Measurements from ENCODE around the gene AGK.

AGK gene

GRCh38 chr7:141551094-141551781, at the start of gene AGK:
Gene AGK (plus strand): TSS chr7:141551410. CDS start chr7:141555467, 4,057 bp downstream.
- Histone ChIP-seq H3K4me3 (ENCODE audit: low read length) (peak within 1 kb of the TSS; percentile 89), H3K36me3 (ENCODE audit: control insufficient read depth, insufficient read depth, low read length) (peaks cover 2% of the 10 kb centered on the region), H3K4me1 (ENCODE audit: control insufficient read depth, insufficient read depth, low read length) (peaks cover 7% of the 10 kb centered on the region), H3K27me3 (ENCODE audit: control insufficient read depth, insufficient read depth, low read length) (no peaks in the 10 kb centered on the region), H3K9ac (ENCODE audit: low read length) (peak within 1 kb of the TSS; percentile 65), H3K27ac (ENCODE audit: low read depth, low read length) (peak within 1 kb of the TSS; percentile 69)

GRCh38 chr7:141501451-141501850, 49.8 kb upstream of the AGK start:
- Histone ChIP-seq H3K27me3 (ENCODE audit: control insufficient read depth, insufficient read depth, low read length) (no peaks in the 10 kb centered on the region), H3K27ac (ENCODE audit: low read depth, low read length) (no peak overlapping the region), H3K4me1 (ENCODE audit: control insufficient read depth, insufficient read depth, low read length) (no peaks in the 10 kb centered on the region), H3K9ac (ENCODE audit: low read length) (no peak overlapping the region), H3K4me3 (ENCODE audit: low read length) (no peak overlapping the region), H3K36me3 (ENCODE audit: control insufficient read depth, insufficient read depth, low read length) (no peaks in the 10 kb centered on the region)

GRCh38 chr7:141511316-141511675, 39.9 kb upstream of the AGK start:
- Histone ChIP-seq H3K27ac (ENCODE audit: low read depth, low read length) (no peak overlapping the region), H3K27me3 (ENCODE audit: control insufficient read depth, insufficient read depth, low read length) (peaks cover 10% of the 10 kb centered on the region), H3K9ac (ENCODE audit: low read length) (no peak overlapping the region), H3K4me3 (ENCODE audit: low read length) (no peak overlapping the region), H3K4me1 (ENCODE audit: control insufficient read depth, insufficient read depth, low read length) (no peaks in the 10 kb centered on the region), H3K36me3 (ENCODE audit: control insufficient read depth, insufficient read depth, low read length) (no peaks in the 10 kb centered on the region)

GRCh38 chr7:141511676-141512396, 39.4 kb upstream of the AGK start:
- H3K27ac ChIP-seq (ENCODE audit: low read depth, low read length), result no peak overlapping the region
- H3K4me1 ChIP-seq (ENCODE audit: control insufficient read depth, insufficient read depth, low read length), result no peaks in the 10 kb centered on the region
- no peak overlapping the region for H3K9ac ChIP-seq (ENCODE audit: low read length)
- peaks cover 10% of the 10 kb centered on the region for H3K27me3 ChIP-seq (ENCODE audit: control insufficient read depth, insufficient read depth, low read length)
- peak overlapping the region; percentile 17 for H3K4me3 ChIP-seq (ENCODE audit: low read length)
- H3K36me3 ChIP-seq (ENCODE audit: control insufficient read depth, insufficient read depth, low read length), result no peaks in the 10 kb centered on the region

- Histone ChIP-seq H3K27me3 (ENCODE audit: control insufficient read depth, insufficient read depth, low read length) (peaks cover 10% of the 10 kb centered on the region), H3K36me3 (ENCODE audit: control insufficient read depth, insufficient read depth, low read length) (no peaks in the 10 kb centered on the region), H3K4me1 (ENCODE audit: control insufficient read depth, insufficient read depth, low read length) (no peaks in the 10 kb centered on the region), H3K9ac (ENCODE audit: low read length) (no peak overlapping the region), H3K4me3 (ENCODE audit: low read length) (no peak overlapping the region), H3K27ac (ENCODE audit: low read depth, low read length) (no peak overlapping the region)
Measured at GRCh38 chr7:141512597-141512996, 38.6 kb upstream of the AGK start.

- no peaks in the 10 kb centered on the region for H3K4me1 ChIP-seq (ENCODE audit: control insufficient read depth, insufficient read depth, low read length)
- no peak overlapping the region for H3K27ac ChIP-seq (ENCODE audit: low read depth, low read length)
- no peaks in the 10 kb centered on the region for H3K36me3 ChIP-seq (ENCODE audit: control insufficient read depth, insufficient read depth, low read length)
- H3K4me3 ChIP-seq (ENCODE audit: low read length), result no peak overlapping the region
- peaks cover 10% of the 10 kb centered on the region for H3K27me3 ChIP-seq (ENCODE audit: control insufficient read depth, insufficient read depth, low read length)
- no peak overlapping the region for H3K9ac ChIP-seq (ENCODE audit: low read length)
Measured at GRCh38 chr7:141513720-141514119, 37.5 kb upstream of the AGK start.

- H3K27ac ChIP-seq (ENCODE audit: low read depth, low read length), result no peak overlapping the region
- no peak overlapping the region for H3K9ac ChIP-seq (ENCODE audit: low read length)
- H3K27me3 ChIP-seq (ENCODE audit: control insufficient read depth, insufficient read depth, low read length), result peaks cover 10% of the 10 kb centered on the region
- no peaks in the 10 kb centered on the region for H3K36me3 ChIP-seq (ENCODE audit: control insufficient read depth, insufficient read depth, low read length)
- no peak overlapping the region for H3K4me3 ChIP-seq (ENCODE audit: low read length)
- no peaks in the 10 kb centered on the region for H3K4me1 ChIP-seq (ENCODE audit: control insufficient read depth, insufficient read depth, low read length)
Measured at GRCh38 chr7:141515941-141516340, 35.3 kb upstream of the AGK start.

GRCh38 chr7:141519623-141520022, 31.6 kb upstream of the AGK start:
- Histone ChIP-seq H3K27me3 (ENCODE audit: control insufficient read depth, insufficient read depth, low read length) (no peaks in the 10 kb centered on the region), H3K27ac (ENCODE audit: low read depth, low read length) (no peak overlapping the region), H3K4me3 (ENCODE audit: low read length) (no peak overlapping the region), H3K4me1 (ENCODE audit: control insufficient read depth, insufficient read depth, low read length) (no peaks in the 10 kb centered on the region), H3K9ac (ENCODE audit: low read length) (no peak overlapping the region), H3K36me3 (ENCODE audit: control insufficient read depth, insufficient read depth, low read length) (no peaks in the 10 kb centered on the region)

GRCh38 chr7:141522657-141523342, 28.4 kb upstream of the AGK start:
- Histone ChIP-seq H3K9ac (ENCODE audit: low read length) (no peak overlapping the region), H3K27ac (ENCODE audit: low read depth, low read length) (no peak overlapping the region), H3K36me3 (ENCODE audit: control insufficient read depth, insufficient read depth, low read length) (no peaks in the 10 kb centered on the region), H3K27me3 (ENCODE audit: control insufficient read depth, insufficient read depth, low read length) (no peaks in the 10 kb centered on the region), H3K4me1 (ENCODE audit: control insufficient read depth, insufficient read depth, low read length) (no peaks in the 10 kb centered on the region), H3K4me3 (ENCODE audit: low read length) (no peak overlapping the region)

GRCh38 chr7:141525973-141526514, 25.2 kb upstream of the AGK start:
- Histone ChIP-seq H3K4me1 (ENCODE audit: control insufficient read depth, insufficient read depth, low read length) (no peaks in the 10 kb centered on the region), H3K27ac (ENCODE audit: low read depth, low read length) (no peak overlapping the region), H3K9ac (ENCODE audit: low read length) (no peak overlapping the region), H3K4me3 (ENCODE audit: low read length) (no peak overlapping the region), H3K36me3 (ENCODE audit: control insufficient read depth, insufficient read depth, low read length) (no peaks in the 10 kb centered on the region), H3K27me3 (ENCODE audit: control insufficient read depth, insufficient read depth, low read length) (no peaks in the 10 kb centered on the region)

- Histone ChIP-seq H3K27me3 (ENCODE audit: control insufficient read depth, insufficient read depth, low read length) (no peaks in the 10 kb centered on the region), H3K9ac (ENCODE audit: low read length) (no peak overlapping the region), H3K4me3 (ENCODE audit: low read length) (no peak overlapping the region), H3K36me3 (ENCODE audit: control insufficient read depth, insufficient read depth, low read length) (no peaks in the 10 kb centered on the region), H3K27ac (ENCODE audit: low read depth, low read length) (no peak overlapping the region), H3K4me1 (ENCODE audit: control insufficient read depth, insufficient read depth, low read length) (no peaks in the 10 kb centered on the region)
Measured at GRCh38 chr7:141527076-141527475, 24.1 kb upstream of the AGK start.

GRCh38 chr7:141528399-141528798, 22.8 kb upstream of the AGK start:
- no peaks in the 10 kb centered on the region for H3K27me3 ChIP-seq (ENCODE audit: control insufficient read depth, insufficient read depth, low read length)
- H3K4me1 ChIP-seq (ENCODE audit: control insufficient read depth, insufficient read depth, low read length), result no peaks in the 10 kb centered on the region
- H3K36me3 ChIP-seq (ENCODE audit: control insufficient read depth, insufficient read depth, low read length), result no peaks in the 10 kb centered on the region
- no peak overlapping the region for H3K4me3 ChIP-seq (ENCODE audit: low read length)
- no peak overlapping the region for H3K27ac ChIP-seq (ENCODE audit: low read depth, low read length)
- H3K9ac ChIP-seq (ENCODE audit: low read length), result no peak overlapping the region
